Stimulated activated CD8-positive, alpha-beta memory T cell treated with anti-CD3 and anti-CD28 coated beads, Interleukin-12 subunit alpha, Interleukin-12 subunit beta, amount 100 ng/mL, for 24 hours (primary cell): ENCODE measurements around the gene GNB3.

Source experiments
- DNase-seq: peaks from one replicate; pipeline ENCODE4 v3.0.0-alpha.2; 2020; ENCODE audit errors: extremely low read depth

GNB3 gene

GRCh38 chr12:6840761-6841515, at the start of gene GNB3:
TSS of gene GNB3 (plus strand) at chr12:6840925. CDS start at chr12:6841288, 363 bp downstream.
- DNase-seq, result no peak

DNA sequence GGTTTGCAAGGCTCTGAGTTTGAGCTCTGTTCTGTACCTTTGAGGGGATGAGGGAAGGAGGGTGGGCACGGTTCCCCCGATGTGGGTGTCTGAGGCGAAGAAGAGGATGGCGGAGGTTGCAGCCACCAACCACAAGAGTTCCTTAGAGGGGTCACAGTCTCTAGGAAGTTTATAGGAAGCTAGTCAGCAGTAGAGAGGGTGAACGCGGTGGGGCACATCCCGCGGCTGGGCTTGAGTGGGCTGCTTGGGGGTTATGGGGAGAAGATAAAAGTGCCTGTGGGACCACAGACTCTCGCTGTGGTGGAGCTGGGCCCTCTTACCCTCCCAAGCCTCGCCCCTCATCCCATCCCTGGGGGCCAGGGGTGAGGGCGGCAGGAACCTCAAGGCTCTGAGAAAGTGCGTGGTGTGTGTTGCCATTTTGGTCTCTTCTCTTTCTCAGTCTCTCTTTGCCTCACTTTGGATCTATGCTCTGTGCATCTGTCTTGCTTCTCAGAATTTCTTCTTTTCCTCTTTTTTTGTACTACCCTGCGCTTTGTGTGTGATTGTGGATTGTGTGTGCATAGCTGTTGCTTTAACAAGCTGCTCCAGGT, 48.7 kb upstream of the GNB3 start:
- DNase-seq, result no peak

DNA sequence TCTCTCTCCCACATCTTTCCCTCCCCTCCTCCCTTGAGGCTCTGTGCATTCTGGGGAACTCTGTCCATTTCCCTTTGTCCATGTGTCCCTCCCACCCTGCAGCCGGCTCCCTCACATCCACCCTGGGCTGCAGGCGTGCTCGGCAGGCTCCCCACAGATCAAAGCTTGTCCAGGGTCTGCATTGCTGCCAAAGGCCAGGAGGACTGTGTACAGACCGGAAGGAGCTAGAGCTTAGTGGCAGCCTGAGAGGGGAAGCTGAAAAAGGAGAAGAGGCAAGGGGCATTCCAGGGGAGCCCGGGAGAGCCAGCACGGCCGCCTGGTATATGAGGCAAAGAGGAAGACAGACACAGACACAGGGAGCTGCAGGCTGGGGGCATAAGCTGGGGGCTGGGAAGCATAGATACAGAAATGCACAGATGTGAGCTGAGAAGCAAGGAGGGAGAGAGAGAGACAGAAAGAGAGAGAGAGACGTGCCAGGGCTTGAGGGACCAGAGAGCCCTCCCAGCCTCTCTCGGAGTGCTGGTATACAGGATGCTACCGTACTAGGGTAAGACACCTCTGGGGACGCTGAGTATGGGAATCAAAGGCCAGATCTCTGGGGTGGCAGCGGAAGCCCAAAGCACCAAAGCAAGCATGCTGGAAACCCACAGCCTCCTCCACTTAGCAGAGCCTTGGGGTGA, 48.1 kb upstream of the GNB3 start:
- DNase-seq, result no peak

DNA sequence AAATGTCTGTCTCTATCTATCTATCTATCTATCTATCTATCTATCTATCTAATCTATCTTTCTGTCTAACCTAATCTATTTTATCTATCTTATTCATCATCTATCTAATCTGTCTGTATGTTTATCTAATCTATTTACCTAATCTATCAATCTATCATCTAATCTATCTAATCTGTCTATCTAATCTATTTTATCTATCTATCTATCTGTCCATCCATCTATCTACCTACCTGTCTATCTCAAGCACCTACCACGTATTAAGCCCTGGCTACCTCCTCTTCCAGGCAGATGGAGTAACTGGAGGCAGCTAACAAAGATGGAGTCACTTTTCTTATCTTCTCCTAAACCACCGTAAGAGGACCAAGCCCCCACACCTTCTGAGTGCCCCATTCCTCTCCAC, 45.6 kb upstream of the GNB3 start:
- DNase-seq, result no peak

GRCh38 chr12:6796576-6796975, 44.1 kb upstream of the GNB3 start:
- no peak for DNase-seq

- no peak for DNase-seq
Observed at GRCh38 chr12:6799147-6799546, 41.6 kb upstream of the GNB3 start.

DNA sequence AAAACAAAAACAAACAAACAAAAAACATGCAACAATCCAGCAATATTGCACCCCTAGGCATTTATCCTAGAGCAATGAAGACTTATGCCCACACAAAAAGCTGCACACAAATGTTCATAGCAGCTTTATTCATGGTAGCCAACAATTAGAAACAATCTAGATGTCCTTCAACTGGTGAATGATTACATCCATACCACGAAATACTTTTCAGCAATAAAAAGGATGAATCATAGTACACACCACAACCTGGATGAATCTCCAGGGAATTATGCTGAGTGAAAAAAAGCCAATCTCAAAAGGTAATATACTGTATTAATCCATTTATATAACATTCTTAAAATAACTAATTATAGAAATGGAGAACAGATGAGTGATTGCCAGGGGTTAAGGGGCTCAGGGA, 33.6 kb upstream of the GNB3 start:
- DNase-seq, result no peak

DNA sequence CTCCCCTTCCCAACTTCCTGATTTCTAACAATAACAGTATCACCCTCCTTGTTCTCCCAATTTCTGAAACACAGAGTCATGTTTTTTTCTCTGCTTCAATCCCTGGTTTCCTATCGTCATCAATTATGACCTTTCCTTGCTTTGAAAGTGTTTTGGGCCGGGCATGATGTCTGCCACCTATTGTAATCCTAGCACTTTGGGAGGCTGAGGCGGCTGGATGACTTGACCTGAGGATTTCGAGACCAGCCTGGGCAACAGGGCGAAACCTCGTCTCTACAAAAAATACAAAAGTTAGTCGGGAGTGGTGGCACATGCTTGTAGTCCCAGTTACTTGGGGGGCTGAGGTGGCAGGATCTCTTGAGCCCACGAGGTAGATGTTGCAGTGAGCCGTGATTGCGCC, 31.7 kb upstream of the GNB3 start:
- no peak for DNase-seq

- no peak for DNase-seq
Observed at GRCh38 chr12:6810758-6811157, 30.0 kb upstream of the GNB3 start.

DNA sequence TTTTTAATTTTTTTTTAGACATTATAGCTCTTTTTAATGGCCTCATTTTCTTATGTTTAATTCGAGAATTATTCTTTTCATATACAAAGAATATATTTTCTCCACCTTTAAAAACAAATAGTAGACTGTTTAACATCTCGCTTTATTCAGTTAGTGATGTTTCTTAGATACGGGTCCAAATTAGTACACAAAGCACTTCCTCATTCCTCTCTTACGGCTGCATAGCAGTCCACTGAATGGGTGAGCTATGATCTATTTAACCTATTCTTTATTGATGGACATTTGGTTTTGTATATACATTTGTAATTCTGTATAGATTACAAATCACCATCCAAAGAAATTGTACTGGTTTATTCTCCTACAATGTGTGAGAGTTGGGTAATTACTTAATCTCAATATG, 27.4 kb upstream of the GNB3 start:
- no peak for DNase-seq

- no peak for DNase-seq
Observed at GRCh38 chr12:6816598-6816997, 24.1 kb upstream of the GNB3 start.

DNA sequence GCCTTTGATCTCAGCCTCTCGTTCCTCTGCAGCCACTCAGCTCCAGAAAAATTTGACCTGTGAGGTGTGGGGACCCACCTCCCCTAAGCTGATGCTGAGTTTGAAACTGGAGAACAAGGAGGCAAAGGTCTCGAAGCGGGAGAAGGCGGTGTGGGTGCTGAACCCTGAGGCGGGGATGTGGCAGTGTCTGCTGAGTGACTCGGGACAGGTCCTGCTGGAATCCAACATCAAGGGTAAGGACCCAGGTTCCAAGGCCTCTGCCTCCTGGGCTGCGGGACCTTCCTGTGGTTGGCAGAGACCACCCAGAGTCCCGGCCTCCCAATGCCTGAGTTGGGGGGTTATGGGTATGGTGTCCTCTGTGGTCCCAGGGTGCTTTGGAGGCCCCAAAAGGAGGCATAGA, 23.6 kb upstream of the GNB3 start:
- DNase-seq, result no peak

DNA sequence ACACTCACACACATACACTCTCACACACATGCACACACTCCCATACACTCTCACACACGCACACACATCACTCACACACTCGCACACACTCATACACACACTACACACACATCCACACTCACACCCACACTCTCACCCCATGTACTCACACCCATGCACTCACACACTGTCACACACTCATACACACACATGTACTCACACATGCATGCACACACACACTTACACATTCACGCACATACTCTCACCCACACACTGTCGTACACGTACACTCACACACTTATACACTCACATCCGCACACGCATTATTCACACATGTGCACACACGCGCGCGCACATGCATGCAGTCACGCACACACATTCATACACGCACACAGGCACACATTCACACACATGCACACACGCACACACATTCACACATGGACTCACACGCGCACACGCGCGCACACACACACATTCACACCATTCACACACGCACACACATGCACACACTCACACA, 23.0 kb upstream of the GNB3 start:
- DNase-seq, result no peak

- DNase-seq, result no peak
Observed at GRCh38 chr12:6818222-6818621, 22.5 kb upstream of the GNB3 start.

- no peak for DNase-seq
Observed at GRCh38 chr12:6818645-6819044, 22.1 kb upstream of the GNB3 start.

- DNase-seq, result no peak
Observed at GRCh38 chr12:6819106-6820030, 21.4 kb upstream of the GNB3 start.

GRCh38 chr12:6820166-6820565, 20.6 kb upstream of the GNB3 start:
- no peak for DNase-seq

DNA sequence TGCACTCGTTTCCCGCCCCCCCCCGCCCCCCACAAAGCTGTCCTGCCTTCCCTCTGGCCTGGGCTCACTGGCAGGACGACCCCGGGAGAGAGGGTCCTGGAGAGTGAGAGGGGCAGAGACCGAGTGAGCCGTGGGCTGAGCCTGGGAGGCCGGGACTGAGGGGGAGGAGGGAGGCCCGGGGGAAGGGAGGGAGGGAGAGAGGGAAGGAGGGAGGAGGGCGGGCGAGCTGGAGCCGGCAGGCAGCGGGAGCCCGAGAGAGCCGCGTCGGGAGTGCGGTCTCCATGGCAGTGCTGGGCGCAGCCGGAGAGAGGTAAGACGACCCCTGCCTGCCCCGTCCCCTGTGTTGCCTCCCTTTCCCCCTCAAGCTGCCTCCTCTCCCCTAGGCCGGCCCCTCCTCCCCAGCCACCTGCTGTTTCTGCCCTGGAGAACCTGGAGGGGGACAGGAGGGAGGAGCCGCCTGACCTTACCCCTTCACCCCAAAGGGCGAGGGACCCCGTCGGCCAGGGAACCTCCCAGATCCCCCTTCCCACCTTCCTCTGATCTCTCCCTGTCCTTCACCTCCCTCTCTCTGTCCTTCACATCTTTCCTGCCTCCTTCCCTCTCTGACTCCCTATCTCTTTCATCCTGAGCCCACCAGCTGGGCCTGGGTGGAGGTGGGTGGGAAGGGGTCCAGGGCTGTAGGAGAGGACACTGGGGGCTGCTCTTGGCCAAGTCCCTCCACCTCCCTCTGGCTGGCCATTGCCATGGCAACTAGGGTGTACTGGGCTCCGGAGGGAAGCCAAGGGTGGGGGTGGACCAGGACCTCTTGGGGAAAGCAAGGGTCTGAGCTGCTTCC, 18.9 kb upstream of the GNB3 start, which contains the start of gene GPR162:
TSS of gene GPR162 (plus strand) at position 231 of the 835 bp plus-strand sequence. CDS start 2,078 bp downstream, outside the sequence.
- DNase-seq, result no peak

DNA sequence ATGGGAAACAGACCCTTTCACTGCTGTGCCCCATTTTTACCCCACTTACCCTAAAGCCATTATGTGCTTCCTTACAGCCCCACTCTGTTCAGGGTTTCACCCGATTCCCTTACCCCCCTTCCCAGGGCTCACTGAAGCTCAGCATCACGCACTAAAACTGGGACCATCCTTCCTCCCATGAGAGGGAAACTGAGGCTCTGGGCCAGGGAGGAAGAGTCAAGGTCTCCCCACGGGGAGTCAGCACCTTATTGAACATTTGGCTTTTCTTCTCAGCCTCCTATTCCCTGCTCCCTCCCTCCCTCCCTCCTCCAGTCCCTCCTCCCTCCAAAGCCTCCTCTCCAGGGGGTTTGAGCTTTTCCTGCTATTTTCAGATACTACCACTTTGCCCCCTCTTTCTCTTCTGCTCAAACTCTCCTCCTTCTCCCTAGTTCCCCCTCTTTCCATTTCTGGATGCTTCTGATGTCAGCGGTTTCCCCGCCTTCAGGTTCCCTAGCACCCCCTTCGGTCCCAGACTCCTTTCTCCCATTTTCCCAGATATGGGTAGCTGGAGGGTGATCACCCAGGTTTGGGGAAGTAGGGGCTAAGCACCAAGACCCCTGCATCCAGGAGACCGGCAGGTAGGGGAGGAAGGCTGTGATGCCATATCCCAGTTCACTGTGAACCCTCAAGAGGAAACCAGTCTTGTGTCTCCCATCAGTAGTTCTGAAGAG, 18.1 kb upstream of the GNB3 start:
- DNase-seq, result no peak
